ENCODE data around the gene FBP2. TPM values are rescaled to one million over a fixed set of nuclear protein-coding genes. Genes with fewer than 3 reads are reported as not detected.
"Not testable (repeated sequence)": the region's sequence is repeated elsewhere in the genome, so short reads cannot be mapped to it uniquely, and the experiment has no call there.

Gene FBP2
- polyA plus RNA-seq, 2 donors, result not detected

DNA sequence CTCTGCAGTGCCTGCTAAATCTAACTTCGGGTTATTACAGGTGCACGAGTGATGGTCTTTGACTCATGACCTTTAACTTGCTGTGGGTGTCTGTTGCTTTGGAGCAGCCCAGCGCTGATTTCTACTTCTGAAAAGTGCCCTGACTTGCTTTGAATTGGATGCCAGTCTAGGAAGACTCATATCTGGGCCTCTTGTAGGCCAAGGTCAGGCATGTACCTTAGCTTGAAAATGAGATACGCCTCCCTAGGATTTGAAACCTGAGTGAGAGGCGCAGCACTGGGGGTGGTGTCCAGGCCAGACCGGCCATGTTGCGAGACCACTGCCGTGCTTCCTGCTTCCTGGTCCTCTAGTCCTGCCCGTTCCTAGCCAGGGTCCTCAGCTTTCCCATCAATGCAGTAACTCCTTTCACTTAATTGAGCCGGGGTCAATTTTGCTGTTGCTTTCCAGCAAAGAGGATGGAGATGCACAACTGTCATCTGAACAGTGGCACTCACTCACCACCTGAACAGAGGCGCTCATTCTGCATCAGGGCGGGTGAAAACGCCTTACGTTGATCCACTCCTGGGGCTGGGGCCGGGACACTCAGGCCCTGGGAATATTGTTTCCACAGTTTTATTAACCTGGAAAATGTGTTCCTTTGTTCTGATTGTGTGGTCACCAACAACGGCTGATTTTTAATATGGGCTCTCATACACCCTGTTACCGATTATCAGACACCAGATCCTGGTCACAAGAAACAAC is 24.5 kb downstream of the FBP2 start:
- Histone ChIP-seq H3K27ac (ENCODE audit: low read depth in 2 of 2, low read length in 1 of 2) (no peak overlapping the region), H3K9me3 (ENCODE audit: control insufficient read depth in 2 of 2, insufficient read depth in 1 of 2, low read depth in 1 of 2, low read length in 1 of 2) (no peaks in the 10 kb centered on the region), H3K4me3 (ENCODE audit: low read depth in 1 of 2, low read length in 2 of 2) (no peak overlapping the region), H3K4me1 (ENCODE audit: control insufficient read depth in 2 of 2, insufficient read depth in 2 of 2, low read length in 1 of 2) (no peaks in the 10 kb centered on the region), H3K27me3 (ENCODE audit: control insufficient read depth in 1 of 2, insufficient read depth in 2 of 2, low read length in 2 of 2) (no peaks in the 10 kb centered on the region), H3K36me3 (ENCODE audit: control insufficient read depth in 2 of 2, insufficient read depth in 2 of 2, low read length in 1 of 2) (no peaks in the 10 kb centered on the region)
- 88 to 92% methylated on average over 17 of the region's 17 CpGs for WGBS, 2 donors

GRCh38 chr9:94568250-94568889 is 25.3 kb downstream of the FBP2 start:
- no peak overlapping the region for H3K4me3 ChIP-seq (ENCODE audit: low read depth in 1 of 2, low read length in 2 of 2)
- no peaks in the 10 kb centered on the region for H3K27me3 ChIP-seq (ENCODE audit: control insufficient read depth in 1 of 2, insufficient read depth in 2 of 2, low read length in 2 of 2)
- no peaks in the 10 kb centered on the region for H3K4me1 ChIP-seq (ENCODE audit: control insufficient read depth in 2 of 2, insufficient read depth in 2 of 2, low read length in 1 of 2)
- 82 to 88% methylated on average over 3 of the region's 3 CpGs for WGBS, 2 donors
- H3K27ac ChIP-seq (ENCODE audit: low read depth in 2 of 2, low read length in 1 of 2), result no peak overlapping the region
- no peaks in the 10 kb centered on the region for H3K9me3 ChIP-seq (ENCODE audit: control insufficient read depth in 2 of 2, insufficient read depth in 1 of 2, low read depth in 1 of 2, low read length in 1 of 2)
- H3K36me3 ChIP-seq (ENCODE audit: control insufficient read depth in 2 of 2, insufficient read depth in 2 of 2, low read length in 1 of 2), result no peaks in the 10 kb centered on the region

DNA sequence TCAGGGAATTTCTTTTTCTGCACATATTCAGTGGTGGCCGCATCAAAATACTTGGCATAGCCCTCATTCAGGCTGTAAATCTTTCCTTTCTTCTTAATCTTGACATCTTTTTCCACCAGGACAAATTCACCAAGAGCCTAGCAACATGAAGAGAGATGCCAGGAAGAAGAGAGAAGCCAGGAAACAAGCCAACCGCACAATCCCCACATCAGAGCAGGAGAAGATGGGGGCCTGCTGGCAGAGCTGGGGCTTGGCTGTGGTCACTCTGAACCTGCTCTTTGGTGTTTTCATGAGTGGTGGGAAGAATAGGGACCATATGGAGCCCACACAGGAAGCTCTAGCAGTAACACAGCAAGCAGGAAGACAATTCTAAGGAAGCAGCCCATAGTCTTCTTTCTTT is 26.4 kb downstream of the FBP2 start:
- 78 to 81% methylated on average over 2 of the region's 2 CpGs for WGBS, 2 donors
- Histone ChIP-seq H3K9me3 (ENCODE audit: control insufficient read depth in 2 of 2, insufficient read depth in 1 of 2, low read depth in 1 of 2, low read length in 1 of 2) (no peaks in the 10 kb centered on the region), H3K4me3 (ENCODE audit: low read depth in 1 of 2, low read length in 2 of 2) (no peak overlapping the region), H3K4me1 (ENCODE audit: control insufficient read depth in 2 of 2, insufficient read depth in 2 of 2, low read length in 1 of 2) (no peaks in the 10 kb centered on the region), H3K27ac (ENCODE audit: low read depth in 2 of 2, low read length in 1 of 2) (no peak overlapping the region), H3K36me3 (ENCODE audit: control insufficient read depth in 2 of 2, insufficient read depth in 2 of 2, low read length in 1 of 2) (no peaks in the 10 kb centered on the region), H3K27me3 (ENCODE audit: control insufficient read depth in 1 of 2, insufficient read depth in 2 of 2, low read length in 2 of 2) (no peaks in the 10 kb centered on the region)

DNA sequence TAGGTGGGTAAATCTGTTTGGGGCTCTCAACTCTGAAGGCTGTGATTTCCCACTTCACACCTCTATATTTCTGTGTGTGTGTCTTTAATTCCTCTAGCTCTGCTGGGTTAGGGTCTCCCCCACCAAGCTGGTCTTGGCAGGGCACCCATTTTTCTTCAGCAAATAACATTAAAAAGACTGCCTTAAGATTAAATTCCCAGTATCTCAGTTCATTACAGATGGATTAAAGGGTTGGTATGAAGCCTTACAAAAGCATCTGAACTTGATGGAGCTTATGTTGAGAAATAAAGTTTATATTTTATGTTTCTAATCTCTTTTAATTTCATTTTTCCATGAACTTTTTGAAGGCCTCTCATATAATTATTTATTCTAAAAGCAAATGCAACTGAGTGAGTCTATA is 27.1 kb downstream of the FBP2 start:
- Histone ChIP-seq H3K27ac (ENCODE audit: low read depth in 2 of 2, low read length in 1 of 2) (no peak overlapping the region), H3K9me3 (ENCODE audit: control insufficient read depth in 2 of 2, insufficient read depth in 1 of 2, low read depth in 1 of 2, low read length in 1 of 2) (no peaks in the 10 kb centered on the region), H3K36me3 (ENCODE audit: control insufficient read depth in 2 of 2, insufficient read depth in 2 of 2, low read length in 1 of 2) (no peaks in the 10 kb centered on the region), H3K4me3 (ENCODE audit: low read depth in 1 of 2, low read length in 2 of 2) (no peak overlapping the region), H3K4me1 (ENCODE audit: control insufficient read depth in 2 of 2, insufficient read depth in 2 of 2, low read length in 1 of 2) (no peaks in the 10 kb centered on the region), H3K27me3 (ENCODE audit: control insufficient read depth in 1 of 2, insufficient read depth in 2 of 2, low read length in 2 of 2) (no peaks in the 10 kb centered on the region)

- not testable (repeated sequence) for H3K9me3 ChIP-seq (ENCODE audit: control insufficient read depth in 2 of 2, insufficient read depth in 1 of 2, low read depth in 1 of 2, low read length in 1 of 2); H3K27ac ChIP-seq (ENCODE audit: low read depth in 2 of 2, low read length in 1 of 2); H3K36me3 ChIP-seq (ENCODE audit: control insufficient read depth in 2 of 2, insufficient read depth in 2 of 2, low read length in 1 of 2); H3K4me1 ChIP-seq (ENCODE audit: control insufficient read depth in 2 of 2, insufficient read depth in 2 of 2, low read length in 1 of 2); H3K27me3 ChIP-seq (ENCODE audit: control insufficient read depth in 1 of 2, insufficient read depth in 2 of 2, low read length in 2 of 2); H3K4me3 ChIP-seq (ENCODE audit: low read depth in 1 of 2, low read length in 2 of 2)
- WGBS, 2 donors, result 70 to 75% methylated on average over 3 of the region's 3 CpGs
These were observed 29.3 kb downstream of the FBP2 start for GRCh38 chr9:94564279-94564678.

GRCh38 chr9:94563548-94563947 is 30.1 kb downstream of the FBP2 start:
- no peaks in the 10 kb centered on the region for H3K36me3 ChIP-seq (ENCODE audit: control insufficient read depth in 2 of 2, insufficient read depth in 2 of 2, low read length in 1 of 2)
- H3K27me3 ChIP-seq (ENCODE audit: control insufficient read depth in 1 of 2, insufficient read depth in 2 of 2, low read length in 2 of 2), result no peaks in the 10 kb centered on the region
- WGBS, 2 donors, result 76 to 80% methylated on average over 2 of the region's 2 CpGs
- H3K27ac ChIP-seq (ENCODE audit: low read depth in 2 of 2, low read length in 1 of 2), result no peak overlapping the region
- H3K4me1 ChIP-seq (ENCODE audit: control insufficient read depth in 2 of 2, insufficient read depth in 2 of 2, low read length in 1 of 2), result no peaks in the 10 kb centered on the region
- H3K4me3 ChIP-seq (ENCODE audit: low read depth in 1 of 2, low read length in 2 of 2), result no peak overlapping the region
- H3K9me3 ChIP-seq (ENCODE audit: control insufficient read depth in 2 of 2, insufficient read depth in 1 of 2, low read depth in 1 of 2, low read length in 1 of 2), result no peaks in the 10 kb centered on the region

DNA sequence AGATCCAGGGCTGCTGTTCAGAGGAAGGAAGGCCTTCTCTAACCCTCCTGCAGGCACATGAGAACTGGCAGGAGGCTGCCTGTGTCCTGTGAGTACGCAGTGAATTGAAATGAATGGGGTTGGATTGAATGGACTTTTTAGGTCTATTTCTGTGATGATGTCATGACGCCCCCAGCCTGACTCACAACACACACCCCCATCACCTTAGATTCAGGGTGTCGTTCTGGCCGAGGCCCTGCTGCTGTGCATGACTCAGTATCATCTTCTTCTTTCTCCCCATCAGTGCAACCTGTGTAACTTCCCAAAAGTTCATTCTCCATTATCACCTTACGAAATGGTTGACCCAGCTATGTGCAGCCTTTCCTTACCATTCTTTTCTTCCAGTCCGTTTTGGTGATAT is 33.4 kb downstream of the FBP2 start:
- no peaks in the 10 kb centered on the region for H3K4me1 ChIP-seq (ENCODE audit: control insufficient read depth in 2 of 2, insufficient read depth in 2 of 2, low read length in 1 of 2)
- 82 to 85% methylated on average over 6 of the region's 6 CpGs for WGBS, 2 donors
- no peaks in the 10 kb centered on the region for H3K36me3 ChIP-seq (ENCODE audit: control insufficient read depth in 2 of 2, insufficient read depth in 2 of 2, low read length in 1 of 2)
- H3K4me3 ChIP-seq (ENCODE audit: low read depth in 1 of 2, low read length in 2 of 2), result no peak overlapping the region
- H3K27ac ChIP-seq (ENCODE audit: low read depth in 2 of 2, low read length in 1 of 2), result no peak overlapping the region
- H3K27me3 ChIP-seq (ENCODE audit: control insufficient read depth in 1 of 2, insufficient read depth in 2 of 2, low read length in 2 of 2), result no peaks in the 10 kb centered on the region
- H3K9me3 ChIP-seq (ENCODE audit: control insufficient read depth in 2 of 2, insufficient read depth in 1 of 2, low read depth in 1 of 2, low read length in 1 of 2), result no peaks in the 10 kb centered on the region

DNA sequence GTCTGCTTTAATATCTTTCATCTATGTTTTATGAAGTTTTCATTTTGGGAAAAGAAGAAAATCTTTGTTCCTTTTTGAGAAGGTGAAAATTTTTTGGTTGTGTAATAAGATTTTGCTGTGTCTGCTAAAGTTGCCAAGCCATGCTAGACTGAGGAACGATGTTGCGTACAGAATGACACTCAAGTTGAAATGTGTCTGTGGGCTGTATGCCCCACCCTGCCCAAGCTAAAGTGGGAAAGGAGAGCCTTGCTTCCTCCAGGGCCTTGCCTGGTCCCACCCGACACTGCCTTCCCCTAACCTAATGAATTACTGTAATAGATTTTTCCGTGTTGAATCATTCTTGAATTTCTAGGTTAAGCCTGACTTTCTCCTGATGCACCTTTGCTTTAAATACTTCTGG is 36.2 kb downstream of the FBP2 start:
- no peaks in the 10 kb centered on the region for H3K27me3 ChIP-seq (ENCODE audit: control insufficient read depth in 1 of 2, insufficient read depth in 2 of 2, low read length in 2 of 2)
- WGBS, 2 donors, result 84 to 88% methylated on average over 4 of the region's 4 CpGs
- no peak overlapping the region for H3K4me3 ChIP-seq (ENCODE audit: low read depth in 1 of 2, low read length in 2 of 2)
- H3K4me1 ChIP-seq (ENCODE audit: control insufficient read depth in 2 of 2, insufficient read depth in 2 of 2, low read length in 1 of 2), result no peaks in the 10 kb centered on the region
- no peaks in the 10 kb centered on the region for H3K9me3 ChIP-seq (ENCODE audit: control insufficient read depth in 2 of 2, insufficient read depth in 1 of 2, low read depth in 1 of 2, low read length in 1 of 2)
- no peaks in the 10 kb centered on the region for H3K36me3 ChIP-seq (ENCODE audit: control insufficient read depth in 2 of 2, insufficient read depth in 2 of 2, low read length in 1 of 2)
- H3K27ac ChIP-seq (ENCODE audit: low read depth in 2 of 2, low read length in 1 of 2), result no peak overlapping the region

GRCh38 chr9:94554439-94555331 is 38.9 kb downstream of the FBP2 start, which contains the start of gene PCAT7:
PCAT7 (plus strand) TSS chr9:94555083.
- H3K27me3 ChIP-seq (ENCODE audit: control insufficient read depth in 1 of 2, insufficient read depth in 2 of 2, low read length in 2 of 2), result no peaks in the 10 kb centered on the region
- H3K27ac ChIP-seq (ENCODE audit: low read depth in 2 of 2, low read length in 1 of 2), result no peak within 1 kb of the TSS
- H3K4me3 ChIP-seq (ENCODE audit: low read depth in 1 of 2, low read length in 2 of 2), result no peak within 1 kb of the TSS
- H3K4me1 ChIP-seq (ENCODE audit: control insufficient read depth in 2 of 2, insufficient read depth in 2 of 2, low read length in 1 of 2), result no peaks in the 10 kb centered on the region
- H3K36me3 ChIP-seq (ENCODE audit: control insufficient read depth in 2 of 2, insufficient read depth in 2 of 2, low read length in 1 of 2), result no peaks in the 10 kb centered on the region
- H3K9me3 ChIP-seq (ENCODE audit: control insufficient read depth in 2 of 2, insufficient read depth in 1 of 2, low read depth in 1 of 2, low read length in 1 of 2), result no peaks in the 10 kb centered on the region
- WGBS, 2 donors, result 71 to 83% methylated on average over 37 to 40 of the region's 40 CpGs
